GM06990 (cell line): ENCODE measurements around the gene YKT6.

Experiments used
- DNase-seq: peaks from one replicate; pipeline ENCODE4 v3.0.0-alpha.2; 2011; ENCODE audit not compliant: insufficient read length; ENCODE audit errors: extremely low read depth
- H3K27me3 ChIP-seq: replicated peaks from 2 replicates; pipeline ENCODE4 v1.6.0; 2011; ENCODE audit warnings: low read length; ENCODE audit not compliant: control insufficient read depth, insufficient read depth
- H3K36me3 ChIP-seq: 2 replicates; pipeline ENCODE4 v1.5.1; 2011; ENCODE audit warnings: low read length; ENCODE audit not compliant: control insufficient read depth, insufficient read depth
- H3K4me3 ChIP-seq: replicated peaks from 2 replicates; pipeline ENCODE4 v1.5.1; 2011; ENCODE audit warnings: low read depth, mild to moderate bottlenecking, control low read depth, low read length
- CTCF ChIP-seq: IDR thresholded peaks from 2 replicates; pipeline ENCODE4 v1.5.1; 2011; ENCODE audit warnings: low read length, control low read depth, mild to moderate bottlenecking, inconsistent platforms; ENCODE audit not compliant: insufficient read depth, poor library complexity, severe bottlenecking

Gene YKT6

GRCh38 chr7:44216521-44217222 is 15.9 kb downstream of the YKT6 start:
- DNase-seq = no peak
- no peaks in the 10 kb centered on the region for H3K27me3 ChIP-seq
- H3K4me3 ChIP-seq = no peak overlapping the region
- H3K36me3 ChIP-seq = peaks cover 15% of the 10 kb centered on the region
- TF ChIP-seq CTCF = no peak

GRCh38 chr7:44217223-44217714 is 16.5 kb downstream of the YKT6 start:
- no peak for DNase-seq
- TF ChIP-seq CTCF = no peak

GRCh38 chr7:44217852-44218402 is 17.1 kb downstream of the YKT6 start:
- no peaks in the 10 kb centered on the region for H3K27me3 ChIP-seq
- DNase-seq = no peak
- H3K4me3 ChIP-seq = no peak overlapping the region
- TF ChIP-seq CTCF = no peak
- peaks cover 8% of the 10 kb centered on the region for H3K36me3 ChIP-seq

More at GRCh38 chr7:44217223-44217714, 16.5 kb downstream of the YKT6 start:
- no peak overlapping the region for H3K4me3 ChIP-seq
- no peaks in the 10 kb centered on the region for H3K27me3 ChIP-seq
- H3K36me3 ChIP-seq = peaks cover 11% of the 10 kb centered on the region

GRCh38 chr7:44218418-44219201 is 17.8 kb downstream of the YKT6 start:
- no peaks in the 10 kb centered on the region for H3K27me3 ChIP-seq
- TF ChIP-seq CTCF = no peak
- peaks cover 2% of the 10 kb centered on the region for H3K36me3 ChIP-seq
- H3K4me3 ChIP-seq = no peak overlapping the region
- no peak for DNase-seq

GRCh38 chr7:44219371-44220045 is 18.7 kb downstream of the YKT6 start:
- TF ChIP-seq CTCF = no peak
- DNase-seq = no peak
- no peak overlapping the region for H3K4me3 ChIP-seq
- H3K36me3 ChIP-seq = no peaks in the 10 kb centered on the region; the same call in 1 of the 2 replicates
- H3K27me3 ChIP-seq = no peaks in the 10 kb centered on the region
